HG02870 (cell line): ENCODE measurements around the gene PUS10.
"Not testable (repeated sequence)": the region's sequence is repeated elsewhere in the genome, so short reads cannot be mapped to it uniquely, and the experiment has no call there.

ENCODE experiments used
- ATAC-seq: cut with Tn5 transposase; IDR thresholded peaks from one replicate; pipeline ENCODE4 v1.9.1; 2021; ENCODE audit warnings: mild to moderate bottlenecking, moderate library complexity; ENCODE audit not compliant: unreplicated experiment

The PUS10 gene

GRCh38 chr2:61012303-61012702 is 5.8 kb downstream of the PUS10 start:
- ATAC-seq, result not testable (repeated sequence)

GRCh38 chr2:61011678-61012077 is 6.4 kb downstream of the PUS10 start:
- no peak for ATAC-seq

- no peak for ATAC-seq
Measured at GRCh38 chr2:61009355-61009754, 8.7 kb downstream of the PUS10 start.

GRCh38 chr2:61006486-61007105 is 11.5 kb downstream of the PUS10 start:
- ATAC-seq, result no peak

GRCh38 chr2:61005736-61006135 is 12.3 kb downstream of the PUS10 start:
- no peak for ATAC-seq

- ATAC-seq, result no peak
Measured at GRCh38 chr2:60998628-60999545, 19.2 kb downstream of the PUS10 start.

- ATAC-seq, result no peak
Measured at GRCh38 chr2:60994131-60994530, 23.9 kb downstream of the PUS10 start.

GRCh38 chr2:60992985-60993392 is 25.1 kb downstream of the PUS10 start:
- peak; percentile 100 for ATAC-seq

GRCh38 chr2:60991644-60992043 is 26.4 kb downstream of the PUS10 start:
- no peak for ATAC-seq

GRCh38 chr2:60989259-60989658 is 28.8 kb downstream of the PUS10 start:
- no peak for ATAC-seq

GRCh38 chr2:60987656-60988055 is 30.4 kb downstream of the PUS10 start:
- not testable (repeated sequence) for ATAC-seq

GRCh38 chr2:60987041-60987440 is 31.0 kb downstream of the PUS10 start:
- ATAC-seq, result peak; percentile 50

- ATAC-seq, result no peak
Measured at GRCh38 chr2:60984720-60985119, 33.3 kb downstream of the PUS10 start.

- not testable (repeated sequence) for ATAC-seq
Measured at GRCh38 chr2:60982066-60982465, 36.0 kb downstream of the PUS10 start.

GRCh38 chr2:60980071-60980815 is 37.8 kb downstream of the PUS10 start:
- ATAC-seq, result peak; percentile 52

GRCh38 chr2:60979231-60979630 is 38.8 kb downstream of the PUS10 start:
- ATAC-seq, result no peak

GRCh38 chr2:60977562-60977895 is 40.5 kb downstream of the PUS10 start:
- no peak for ATAC-seq

GRCh38 chr2:60976875-60977561 is 41.0 kb downstream of the PUS10 start:
- peak; percentile 79 for ATAC-seq

GRCh38 chr2:60976256-60976850 is 41.7 kb downstream of the PUS10 start:
- no peak for ATAC-seq

GRCh38 chr2:60974652-60975051 is 43.4 kb downstream of the PUS10 start:
- ATAC-seq, result no peak

GRCh38 chr2:60973705-60974104 is 44.4 kb downstream of the PUS10 start:
- no peak for ATAC-seq
